Vagina (tissue), 2 donors: Measurements from ENCODE around the gene PIGM.

Experiments used
- POLR2A ChIP-seq, 2 donors: fragments of 450-650 bp; IDR thresholded peaks; one replicate each; pipeline ENCODE4 v1.6.1; 2017; ENCODE audit warnings: antibody characterized with exemption in 2 of 2, mild to moderate bottlenecking in 2 of 2, moderate library complexity in 2 of 2
- TF ChIP-seq, protein P1 (sequence below), 3 experiments: fragments of 450-650 bp in 2 of 3; fragments of 200-600 bp in 1 of 3; sonication (generic) in 1 of 3; IDR thresholded peaks; one replicate each; pipeline ENCODE4 v1.5.1; 2017 to 2019; ENCODE audit warnings: antibody characterized with exemption in 3 of 3, mild to moderate bottlenecking in 2 of 3, moderate library complexity in 2 of 3

DNA sequence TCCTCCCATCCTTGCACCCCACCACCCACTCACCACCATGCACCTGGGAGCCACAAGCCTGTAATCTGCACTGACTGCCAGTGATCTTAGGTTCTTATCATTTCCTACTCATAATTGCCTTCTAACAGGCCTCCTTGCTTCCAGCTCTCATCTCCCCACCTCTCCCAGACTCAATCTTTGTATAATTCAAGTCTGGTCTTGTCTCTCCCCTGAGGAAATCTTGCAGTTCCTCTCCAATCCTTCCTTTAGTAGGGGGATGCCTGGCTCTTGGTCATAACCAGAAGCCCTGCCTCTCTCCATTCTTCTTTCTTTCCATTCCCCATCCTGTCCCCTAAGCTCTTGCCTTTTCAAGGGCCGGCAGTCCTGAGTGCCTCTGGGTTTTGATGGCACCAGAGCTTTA lies 27.8 kb downstream of the PIGM start:
- TF ChIP-seq, protein P1, sequence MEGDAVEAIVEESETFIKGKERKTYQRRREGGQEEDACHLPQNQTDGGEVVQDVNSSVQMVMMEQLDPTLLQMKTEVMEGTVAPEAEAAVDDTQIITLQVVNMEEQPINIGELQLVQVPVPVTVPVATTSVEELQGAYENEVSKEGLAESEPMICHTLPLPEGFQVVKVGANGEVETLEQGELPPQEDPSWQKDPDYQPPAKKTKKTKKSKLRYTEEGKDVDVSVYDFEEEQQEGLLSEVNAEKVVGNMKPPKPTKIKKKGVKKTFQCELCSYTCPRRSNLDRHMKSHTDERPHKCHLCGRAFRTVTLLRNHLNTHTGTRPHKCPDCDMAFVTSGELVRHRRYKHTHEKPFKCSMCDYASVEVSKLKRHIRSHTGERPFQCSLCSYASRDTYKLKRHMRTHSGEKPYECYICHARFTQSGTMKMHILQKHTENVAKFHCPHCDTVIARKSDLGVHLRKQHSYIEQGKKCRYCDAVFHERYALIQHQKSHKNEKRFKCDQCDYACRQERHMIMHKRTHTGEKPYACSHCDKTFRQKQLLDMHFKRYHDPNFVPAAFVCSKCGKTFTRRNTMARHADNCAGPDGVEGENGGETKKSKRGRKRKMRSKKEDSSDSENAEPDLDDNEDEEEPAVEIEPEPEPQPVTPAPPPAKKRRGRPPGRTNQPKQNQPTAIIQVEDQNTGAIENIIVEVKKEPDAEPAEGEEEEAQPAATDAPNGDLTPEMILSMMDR (IDR thresholded peaks at IDR 0.05): no peak
- no peak for TF ChIP-seq POLR2A (IDR thresholded peaks at IDR 0.05)
